ENCODE results near the gene VCPKMT. TPM values are rescaled to one million over a fixed set of nuclear protein-coding genes. Genes with fewer than 3 reads are reported as not detected.

Gene VCPKMT
- total and polyA plus RNA-seq, 7 donors, result 1.8 to 8.2 (median 4.6) TPM

- ATAC-seq (no peak), DNase-seq (no peak)
- no peaks in the 10 kb centered on the region for H3K9me3 ChIP-seq
- WGBS, 3 donors, result 88 to 92% (median 89%) methylated on average over 4 of the region's 4 CpGs
- no peaks in the 10 kb centered on the region for H3K4me1 ChIP-seq
- no peak overlapping the region for H3K4me3 ChIP-seq
- H3K36me3 ChIP-seq (ENCODE audit: insufficient read depth in 1 of 2, low read depth in 1 of 2), result peaks cover 0 to 3% of the 10 kb centered on the region in 2 donors
- no peak overlapping the region for H3K27ac ChIP-seq
- H3K27me3 ChIP-seq (ENCODE audit: insufficient read depth in 3 of 3, low read length in 2 of 3), result no peaks in the 10 kb centered on the region
- intact Hi-C loops (cut with DNase I), result loop anchor here in 1 of 2 donors (5.0 kb wide), 1 partner anchor 217 kb away; no protein-coding TSS in a partner anchor
- no peak for TF ChIP-seq CTCF (IDR thresholded peaks at IDR 0.05)
These were observed 17.0 kb downstream of the VCPKMT start for GRCh38 chr14:50099335-50099734.

- H3K4me1 ChIP-seq, result no peaks in the 10 kb centered on the region
- no peaks in the 10 kb centered on the region for H3K9me3 ChIP-seq
- no peak overlapping the region for H3K4me3 ChIP-seq
- no peak overlapping the region for H3K27ac ChIP-seq
- no peaks in the 10 kb centered on the region for H3K27me3 ChIP-seq (ENCODE audit: insufficient read depth in 3 of 3, low read length in 2 of 3)
- peaks cover 0 to 9% of the 10 kb centered on the region in 2 donors for H3K36me3 ChIP-seq (ENCODE audit: insufficient read depth in 1 of 2, low read depth in 1 of 2)
- intact Hi-C loops (cut with DNase I), result loop anchor here in 1 of 2 donors (5.0 kb wide), 1 partner anchor 214 kb away; no protein-coding TSS in a partner anchor
- ATAC-seq (no peak), DNase-seq (no peak)
- no peak for TF ChIP-seq CTCF (IDR thresholded peaks at IDR 0.05)
- WGBS, 3 donors, result 75 to 83% (median 80%) methylated on average over 1 of the region's 1 CpG
These were observed 20.5 kb downstream of the VCPKMT start for GRCh38 chr14:50095895-50096294.

DNA sequence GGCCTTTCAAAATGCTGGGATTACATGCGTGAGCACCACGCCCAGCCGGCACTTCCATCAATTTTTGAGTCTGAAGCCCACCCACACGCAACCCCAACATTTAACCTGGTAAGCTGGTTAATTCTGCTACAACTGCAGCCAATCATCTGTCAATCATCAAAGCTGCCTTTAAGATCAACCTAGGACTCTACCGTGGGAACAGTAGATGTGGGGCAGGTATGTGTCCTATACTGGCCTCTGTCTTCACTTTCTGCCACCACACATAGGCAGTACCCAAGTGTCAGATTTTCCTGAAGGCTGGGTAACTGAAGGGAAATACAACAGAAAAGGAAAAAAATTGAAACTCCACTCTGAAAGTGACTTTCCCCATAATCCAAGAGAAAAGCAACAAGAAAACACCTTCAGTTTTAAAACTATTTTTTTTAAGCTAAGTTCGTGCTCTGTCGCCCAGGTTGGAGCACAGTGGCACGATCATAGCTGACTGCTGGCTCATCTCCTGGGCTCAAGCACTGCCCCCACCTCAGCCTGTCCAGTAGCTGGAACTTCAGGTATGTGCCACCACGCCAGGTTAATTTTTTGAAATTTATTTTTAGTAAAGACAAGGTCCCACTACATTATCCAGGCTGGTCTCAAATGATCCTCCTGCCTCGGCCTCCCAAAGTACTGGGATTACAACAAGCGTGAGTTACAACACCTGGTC, 22.2 kb downstream of the VCPKMT start:
- ATAC-seq (no peak), DNase-seq (no peak)
- TF ChIP-seq CTCF (IDR thresholded peaks at IDR 0.05), result no peak
- H3K36me3 ChIP-seq (ENCODE audit: insufficient read depth in 1 of 2, low read depth in 1 of 2), result peaks cover 0 to 9% of the 10 kb centered on the region in 2 donors
- 86 to 90% (median 89%) methylated on average over 11 of the region's 11 CpGs for WGBS, 3 donors
- no peaks in the 10 kb centered on the region for H3K9me3 ChIP-seq
- H3K27ac ChIP-seq, result no peak overlapping the region
- H3K4me1 ChIP-seq, result no peaks in the 10 kb centered on the region
- H3K27me3 ChIP-seq (ENCODE audit: insufficient read depth in 3 of 3, low read length in 2 of 3), result no peaks in the 10 kb centered on the region
- no peak overlapping the region for H3K4me3 ChIP-seq
- intact Hi-C loops (cut with DNase I), result no loop called here

DNA sequence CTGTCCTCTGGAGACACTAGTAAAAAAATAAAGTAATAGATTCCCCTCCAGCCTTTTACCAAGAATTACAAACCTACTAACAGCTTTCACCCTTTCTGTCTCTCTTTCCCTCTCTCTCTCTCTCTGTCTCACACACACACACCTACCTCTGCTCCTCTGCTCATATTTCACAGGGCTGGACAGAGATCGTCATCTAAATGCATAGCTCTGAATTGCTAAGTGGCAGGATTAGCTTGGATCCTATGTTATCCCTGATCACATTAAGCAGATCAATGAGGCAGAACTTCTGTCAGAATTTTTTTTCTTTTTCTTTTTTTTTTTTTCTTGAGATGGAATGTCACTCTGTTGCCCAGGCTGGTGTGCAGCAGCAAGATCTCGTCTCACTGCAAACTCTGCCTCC, 22.9 kb downstream of the VCPKMT start:
- H3K4me3 ChIP-seq, result no peak overlapping the region
- TF ChIP-seq CTCF (IDR thresholded peaks at IDR 0.05), result no peak
- peaks cover 0 to 15% of the 10 kb centered on the region in 2 donors for H3K36me3 ChIP-seq (ENCODE audit: insufficient read depth in 1 of 2, low read depth in 1 of 2)
- H3K27me3 ChIP-seq (ENCODE audit: insufficient read depth in 3 of 3, low read length in 2 of 3), result no peaks in the 10 kb centered on the region
- intact Hi-C loops (cut with DNase I), result no loop called here
- no peak for DNase-seq
- H3K9me3 ChIP-seq, result no peaks in the 10 kb centered on the region
- ATAC-seq, result no peak
- H3K27ac ChIP-seq, result no peak overlapping the region
- WGBS, 3 donors, result 45 to 55% (median 48%) methylated on average over 2 of the region's 2 CpGs
- no peaks in the 10 kb centered on the region for H3K4me1 ChIP-seq

All from psoas muscle (tissue), 8 donors.